ENCODE measurements around the gene CCNB3.

CCNB3 gene

DNA sequence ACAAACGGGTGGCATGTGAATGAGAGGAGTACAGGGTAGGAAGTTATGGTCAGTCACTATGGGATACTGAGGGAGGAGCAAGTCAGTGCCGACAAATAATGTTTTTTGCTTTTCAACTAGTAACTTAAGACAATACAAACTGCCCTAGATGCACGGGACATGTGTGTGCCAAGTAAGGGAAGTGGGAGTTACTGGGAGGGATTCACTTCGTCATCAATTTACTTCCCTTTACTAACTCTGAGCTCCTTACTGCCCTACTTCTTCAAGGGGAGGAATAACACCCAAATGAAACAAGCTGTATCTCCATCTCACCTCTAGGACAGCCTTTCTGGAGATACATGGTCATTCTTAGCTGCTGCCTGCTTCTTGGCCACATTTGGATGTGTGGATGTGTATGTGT is 168.4 kb downstream of the CCNB3 start:
- no peak for DNase-seq

DNA sequence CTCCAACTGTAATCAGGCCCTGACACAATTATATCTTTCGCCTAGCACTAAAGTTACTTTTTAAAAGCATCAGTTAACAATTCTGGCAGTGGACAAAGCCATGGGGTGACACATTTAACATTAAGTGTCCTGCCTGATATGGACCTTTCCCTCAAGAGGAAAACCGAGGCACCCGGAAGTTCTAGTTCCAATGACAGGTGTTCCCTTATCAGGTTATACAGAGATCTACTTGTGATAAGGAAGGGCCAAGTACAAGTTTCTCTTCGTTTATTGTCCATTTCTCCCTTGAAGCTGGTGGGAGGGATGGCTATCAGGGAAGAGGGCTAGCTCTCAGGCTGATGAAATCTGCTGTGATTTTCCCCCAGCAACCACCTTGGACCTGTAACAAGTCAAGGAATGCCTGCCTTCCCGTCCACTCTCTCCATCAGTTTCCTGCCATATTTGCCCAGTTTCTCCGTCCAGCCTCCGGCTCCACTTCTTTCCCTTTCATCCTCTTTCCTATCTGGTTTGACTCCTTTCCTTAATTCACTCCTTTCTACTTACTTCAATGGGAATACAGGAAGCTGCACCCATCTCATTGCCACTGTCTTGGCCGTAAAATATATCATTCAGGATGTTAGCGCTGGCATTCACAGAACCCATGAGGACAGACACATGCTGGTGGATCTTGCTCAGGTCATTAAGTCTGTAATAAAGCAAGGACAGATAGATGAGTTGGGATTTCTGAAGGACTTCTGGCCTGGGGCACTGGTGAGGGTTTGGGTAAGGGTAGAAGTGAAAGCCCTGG is 171.1 kb downstream of the CCNB3 start:
- DNase-seq, result no peak

DNA sequence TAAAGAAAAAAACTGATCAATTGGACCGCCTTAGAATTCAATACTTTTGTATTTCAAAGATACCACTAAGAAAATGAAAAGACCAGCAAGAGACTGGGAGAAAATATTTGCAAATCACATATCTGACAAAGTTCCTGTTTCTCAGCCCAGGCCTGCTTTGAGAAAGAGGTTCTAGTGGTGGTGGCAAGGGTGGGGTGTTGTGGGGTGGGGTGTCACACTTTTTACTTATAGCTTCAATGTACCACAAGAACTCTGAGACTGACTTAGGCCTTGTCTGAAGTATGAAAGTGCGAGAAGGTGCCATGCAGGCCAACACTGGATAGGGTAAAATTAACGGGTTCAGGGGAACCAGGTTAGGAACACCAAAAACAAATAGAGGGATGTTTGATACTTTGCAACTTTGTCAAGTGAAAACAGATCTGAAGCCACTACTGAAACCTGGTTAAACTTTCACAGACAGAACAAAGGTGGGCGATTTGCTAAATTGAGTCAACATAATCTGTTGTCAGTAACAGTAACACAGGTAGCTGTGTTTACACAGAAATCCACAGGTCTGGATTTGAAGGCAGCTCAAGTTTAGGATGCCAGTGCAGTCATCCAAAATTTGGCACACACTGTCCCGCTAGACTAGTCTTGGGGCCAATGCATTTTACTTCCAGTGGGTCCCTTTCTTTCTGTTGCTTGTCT is 177.3 kb downstream of the CCNB3 start:
- DNase-seq, result no peak

DNA sequence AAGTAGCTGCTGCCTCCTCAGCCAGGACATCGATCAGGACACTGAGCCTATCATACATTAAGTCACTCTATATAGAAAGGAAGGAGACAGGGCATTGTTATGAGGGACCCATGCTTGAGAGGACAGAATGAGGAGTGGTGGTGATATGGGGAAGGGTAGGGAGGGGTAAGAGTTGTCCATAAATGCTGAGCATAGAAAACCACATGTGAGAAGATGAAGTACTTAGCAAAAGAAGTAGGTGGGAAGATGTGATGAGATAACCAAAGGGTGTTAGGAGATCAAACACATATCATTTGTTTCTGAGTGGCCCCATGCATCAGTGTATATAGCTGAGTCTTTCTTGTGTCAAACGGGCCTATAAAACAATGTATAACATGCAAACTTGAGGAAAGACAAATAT is 182.0 kb downstream of the CCNB3 start:
- no peak for DNase-seq

DNA sequence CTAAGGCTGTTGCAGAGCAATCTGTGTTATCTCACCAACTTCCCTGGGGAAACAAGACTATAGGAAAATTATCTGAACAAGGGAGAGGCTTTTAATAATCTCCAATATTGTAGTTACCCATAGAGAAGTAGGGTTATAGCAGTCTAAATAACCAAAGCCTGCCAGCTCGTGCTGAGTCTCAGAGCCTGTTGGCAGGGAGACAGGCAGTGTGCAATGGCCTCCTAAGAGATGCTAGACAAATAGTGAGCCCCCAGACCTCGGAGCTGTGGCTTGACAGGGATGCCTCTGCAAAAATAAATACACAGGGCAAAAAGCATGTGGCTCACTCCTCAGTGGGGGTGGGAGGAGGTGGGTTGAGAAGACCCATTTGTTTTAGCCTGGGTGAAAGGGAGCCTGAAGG is 189.3 kb downstream of the CCNB3 start:
- DNase-seq, result peak; percentile 0
